WTC11 (cell line): ENCODE results near the gene FURIN. TPM values are rescaled to one million over a fixed set of nuclear protein-coding genes. Genes with fewer than 3 reads are reported as not detected.
"Not testable (repeated sequence)": the region's sequence is repeated elsewhere in the genome, so short reads cannot be mapped to it uniquely, and the experiment has no call there.

ENCODE experiments used
- ATAC-seq: fragments of 200-7000 bp; cut with Tn5 transposase; 2 replicates; pipeline ENCODE4 v1.10.0; 2021; ENCODE audit warnings: mild to moderate bottlenecking, moderate library complexity
- CTCF ChIA-PET: fragments of 300-600 bp; sonication (Branson Sonifier 250); formaldehyde crosslinking; loops from one replicate; lab custom pipeline; 2021; ENCODE audit warnings: antibody characterized with exemption; lab: Charles Lee
- POLR2A ChIA-PET: fragments of 350-600 bp; sonication (Branson Sonifier 250); formaldehyde crosslinking; loops from one replicate; lab custom pipeline; 2021; ENCODE audit warnings: antibody characterized with exemption; lab: Charles Lee
- DNase-seq: peaks from one replicate; pipeline ENCODE4 v3.0.0; 2021; ENCODE audit warnings: low spot score
- H3K27ac Mint-ChIP-seq: 2 replicates; pipeline ENCODE4 v1.8.0; 2021; ENCODE audit warnings: mixed read lengths
- H3K27me3 Mint-ChIP-seq: 2 replicates; pipeline ENCODE4 v1.8.0; 2021; ENCODE audit warnings: low read depth, mild to moderate bottlenecking, moderate library complexity, mixed read lengths
- H3K36me3 Mint-ChIP-seq: 2 replicates; pipeline ENCODE4 v1.8.0; 2021; ENCODE audit warnings: mixed read lengths
- H3K4me1 Mint-ChIP-seq: 2 replicates; pipeline ENCODE4 v1.8.0; 2022; ENCODE audit warnings: mixed read lengths
- H3K4me3 Mint-ChIP-seq: 2 replicates; pipeline ENCODE4 v1.8.0; 2021; ENCODE audit warnings: mild to moderate bottlenecking, moderate library complexity, mixed read lengths
- H3K9me3 Mint-ChIP-seq: 2 replicates; pipeline ENCODE4 v1.8.0; 2021; ENCODE audit warnings: mixed read lengths
- ARID4B ChIP-seq: sonication (generic); formaldehyde crosslinking; IDR thresholded peaks from 2 replicates; pipeline ENCODE4 v1.8.0; 2023; ENCODE audit warnings: missing genetic modification reagents, mild to moderate bottlenecking, borderline replicate concordance
- ATF3 ChIP-seq: sonication (generic); formaldehyde crosslinking; conservative IDR thresholded peaks from 2 replicates; pipeline ENCODE4 v1.8.1; 2022; ENCODE audit warnings: mild to moderate bottlenecking, missing genetic modification reagents
- CBFB ChIP-seq: sonication (generic); formaldehyde crosslinking; IDR thresholded peaks from 2 replicates; pipeline ENCODE4 v1.8.1; 2022; ENCODE audit warnings: mild to moderate bottlenecking, low read depth, missing genetic modification reagents
- ESRRA ChIP-seq: sonication (generic); formaldehyde crosslinking; IDR thresholded peaks from 2 replicates; pipeline ENCODE4 v1.8.1; 2022; ENCODE audit warnings: mild to moderate bottlenecking, missing genetic modification reagents, borderline replicate concordance
- IRF2 ChIP-seq: sonication (generic); formaldehyde crosslinking; IDR thresholded peaks from 2 replicates; pipeline ENCODE4 v1.8.0; 2022; ENCODE audit warnings: low read depth, missing genetic modification reagents, borderline replicate concordance
- JUN ChIP-seq: sonication (generic); formaldehyde crosslinking; IDR thresholded peaks from 2 replicates; pipeline ENCODE4 v1.8.0; 2023; ENCODE audit warnings: mild to moderate bottlenecking, missing genetic modification reagents
- NR2C2 ChIP-seq: sonication (generic); formaldehyde crosslinking; IDR thresholded peaks from 2 replicates; pipeline ENCODE4 v1.8.0; 2022; ENCODE audit warnings: mild to moderate bottlenecking, missing genetic modification reagents
- TEAD1 ChIP-seq: sonication (generic); formaldehyde crosslinking; IDR thresholded peaks from 2 replicates; pipeline ENCODE4 v1.8.0; 2022; ENCODE audit warnings: mild to moderate bottlenecking, missing genetic modification reagents
- ZMAT4 ChIP-seq: fragments of 250-450 bp; sonication (Bioruptor Pico); IDR thresholded peaks from 2 replicates; pipeline ENCODE4 v1.9.0; 2021; ENCODE audit warnings: mild to moderate bottlenecking
- ZNF281 ChIP-seq: sonication (generic); formaldehyde crosslinking; IDR thresholded peaks from 2 replicates; pipeline ENCODE4 v1.8.0; 2023; ENCODE audit warnings: mild to moderate bottlenecking, missing genetic modification reagents
- total RNA-seq: library from RNA; stranded (reverse); gene quantifications from 3 replicates; pipeline ENCODE4 v1.2.3, GENCODE V29; 2021
- TF ChIP-seq, protein P1 (sequence below): sonication (generic); formaldehyde crosslinking; IDR thresholded peaks from 2 replicates; pipeline ENCODE4 v1.8.1; 2023; ENCODE audit warnings: mild to moderate bottlenecking, missing genetic modification reagents
- TF ChIP-seq, protein P2 (sequence below): fragments of 250-450 bp; sonication (Bioruptor Pico); IDR thresholded peaks from 2 replicates; pipeline ENCODE4 v1.8.0; 2021; ENCODE audit warnings: mild to moderate bottlenecking

Gene FURIN
- total RNA-seq, 1 experiment from 2014 or later = 46.3 TPM

DNA sequence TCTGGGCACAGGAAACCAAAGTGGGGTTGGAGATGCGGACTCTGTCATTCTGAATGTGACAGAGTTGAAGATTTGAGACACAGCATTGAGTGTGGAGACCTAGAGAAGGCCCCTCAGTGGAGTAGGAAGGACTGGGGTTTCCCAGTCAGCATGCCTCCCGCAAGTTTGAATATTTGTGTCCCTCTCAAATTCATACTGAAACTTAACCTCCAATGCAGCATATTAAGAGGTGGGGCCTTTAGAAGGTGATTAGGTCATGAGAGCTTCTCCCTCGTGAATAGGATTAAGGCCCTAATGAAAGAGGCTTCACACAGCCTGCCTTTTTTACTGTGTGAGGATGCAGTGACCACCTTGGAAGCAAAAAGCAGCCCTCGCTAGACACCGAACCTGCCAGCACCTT, 56.0 kb downstream of the FURIN start:
- no peak for DNase-seq
- POLR2A ChIA-PET = no interaction called here
- Mint-ChIP-seq H3K27me3 (no peaks in the 10 kb centered on the region), H3K9me3 (no peaks in the 10 kb centered on the region)
- no peak for ATAC-seq
- TF ChIP-seq, protein P1, sequence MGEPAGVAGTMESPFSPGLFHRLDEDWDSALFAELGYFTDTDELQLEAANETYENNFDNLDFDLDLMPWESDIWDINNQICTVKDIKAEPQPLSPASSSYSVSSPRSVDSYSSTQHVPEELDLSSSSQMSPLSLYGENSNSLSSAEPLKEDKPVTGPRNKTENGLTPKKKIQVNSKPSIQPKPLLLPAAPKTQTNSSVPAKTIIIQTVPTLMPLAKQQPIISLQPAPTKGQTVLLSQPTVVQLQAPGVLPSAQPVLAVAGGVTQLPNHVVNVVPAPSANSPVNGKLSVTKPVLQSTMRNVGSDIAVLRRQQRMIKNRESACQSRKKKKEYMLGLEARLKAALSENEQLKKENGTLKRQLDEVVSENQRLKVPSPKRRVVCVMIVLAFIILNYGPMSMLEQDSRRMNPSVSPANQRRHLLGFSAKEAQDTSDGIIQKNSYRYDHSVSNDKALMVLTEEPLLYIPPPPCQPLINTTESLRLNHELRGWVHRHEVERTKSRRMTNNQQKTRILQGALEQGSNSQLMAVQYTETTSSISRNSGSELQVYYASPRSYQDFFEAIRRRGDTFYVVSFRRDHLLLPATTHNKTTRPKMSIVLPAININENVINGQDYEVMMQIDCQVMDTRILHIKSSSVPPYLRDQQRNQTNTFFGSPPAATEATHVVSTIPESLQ (CRISPR knock-in tag) = no peak
- TF ChIP-seq ESRRA (CRISPR knock-in tag) (no peak), TEAD1 (no peak), ARID4B (no peak), IRF2 (CRISPR knock-in tag) (no peak), ZNF281 (CRISPR knock-in tag) (no peak)
- TF ChIP-seq, all 79 proteins: peak for 0
- Mint-ChIP-seq H3K4me1 (peaks cover 16% of the 10 kb centered on the region), H3K27ac (peak overlapping the region; percentile 32; the same call in 1 of the 2 replicates), H3K36me3 (peaks cover 9% of the 10 kb centered on the region), H3K4me3 (no peak overlapping the region)
- CTCF ChIA-PET = interaction anchor here (1.2 to 6.6 kb wide), 3 partner anchors 9 to 32 kb away, joined by 4 to 75 read pairs (median 5); partner anchors contain the start of genes HDDC3, MAN2A2 and UNC45A

DNA sequence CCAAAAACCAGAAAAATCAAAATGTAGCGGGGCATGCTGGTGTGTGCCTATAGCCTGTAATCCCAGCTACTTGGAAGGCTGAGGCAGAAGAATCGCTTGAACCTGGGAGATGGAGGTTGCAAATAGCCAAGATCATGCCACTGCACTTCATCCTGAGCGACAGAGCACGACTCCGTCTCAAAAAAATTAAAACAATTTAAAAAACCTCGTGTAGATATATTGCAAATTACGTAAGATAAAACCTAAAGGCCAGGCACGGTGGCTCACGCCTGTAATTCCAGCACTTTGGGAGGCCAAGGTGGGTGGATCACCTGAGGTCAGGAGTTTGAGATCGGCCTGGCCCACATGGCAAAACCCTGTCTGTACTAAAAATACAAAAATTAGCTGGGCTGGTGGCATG, 58.4 kb downstream of the FURIN start:
- H3K27ac Mint-ChIP-seq, H3K9me3 Mint-ChIP-seq, H3K27me3 Mint-ChIP-seq, POLR2A ChIA-PET, DNase-seq, H3K4me3 Mint-ChIP-seq, H3K36me3 Mint-ChIP-seq, ATAC-seq: not testable (repeated sequence)
- H3K4me1 Mint-ChIP-seq = peaks cover 21% of the 10 kb centered on the region
- CTCF ChIA-PET = interaction anchor here (0.6 to 6.6 kb wide), 2 partner anchors 7 to 1534 kb away, joined by 3 to 75 read pairs; partner anchors contain the start of genes HDDC3 and UNC45A

DNA sequence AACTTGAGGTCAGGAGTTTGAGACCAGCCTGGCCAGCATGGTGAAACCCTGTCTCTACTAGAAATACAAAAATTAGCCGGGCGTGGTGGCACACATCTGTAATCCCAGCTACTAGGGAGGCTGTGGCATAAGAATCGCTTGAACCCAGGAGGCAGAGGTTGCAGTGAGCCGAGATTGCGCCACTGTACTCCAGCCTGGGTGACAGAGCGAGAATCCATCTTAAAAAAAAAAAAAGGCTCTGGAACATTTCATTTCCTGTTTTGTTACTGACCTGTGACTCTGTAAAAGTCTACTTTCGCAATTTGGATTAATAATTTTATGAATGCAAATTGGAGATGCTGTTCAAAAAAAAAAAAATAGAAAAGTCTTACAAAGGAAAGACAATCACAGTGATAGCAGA, 59.7 kb downstream of the FURIN start:
- not testable (repeated sequence) for H3K36me3 Mint-ChIP-seq, ATAC-seq, H3K4me3 Mint-ChIP-seq, DNase-seq, H3K9me3 Mint-ChIP-seq, H3K27me3 Mint-ChIP-seq, H3K27ac Mint-ChIP-seq
- peaks cover 13% of the 10 kb centered on the region for H3K4me1 Mint-ChIP-seq
- ChIA-PET POLR2A (interaction anchor here (0.7 kb wide), 1 partner anchor 106 kb away, joined by 3 read pairs; no protein-coding TSS in a partner anchor), CTCF (interaction anchor here (0.7 to 1.2 kb wide), 2 partner anchors 24 to 1377 kb away, joined by 3 to 5 read pairs; partner anchors contain the start of gene MAN2A2)

DNA sequence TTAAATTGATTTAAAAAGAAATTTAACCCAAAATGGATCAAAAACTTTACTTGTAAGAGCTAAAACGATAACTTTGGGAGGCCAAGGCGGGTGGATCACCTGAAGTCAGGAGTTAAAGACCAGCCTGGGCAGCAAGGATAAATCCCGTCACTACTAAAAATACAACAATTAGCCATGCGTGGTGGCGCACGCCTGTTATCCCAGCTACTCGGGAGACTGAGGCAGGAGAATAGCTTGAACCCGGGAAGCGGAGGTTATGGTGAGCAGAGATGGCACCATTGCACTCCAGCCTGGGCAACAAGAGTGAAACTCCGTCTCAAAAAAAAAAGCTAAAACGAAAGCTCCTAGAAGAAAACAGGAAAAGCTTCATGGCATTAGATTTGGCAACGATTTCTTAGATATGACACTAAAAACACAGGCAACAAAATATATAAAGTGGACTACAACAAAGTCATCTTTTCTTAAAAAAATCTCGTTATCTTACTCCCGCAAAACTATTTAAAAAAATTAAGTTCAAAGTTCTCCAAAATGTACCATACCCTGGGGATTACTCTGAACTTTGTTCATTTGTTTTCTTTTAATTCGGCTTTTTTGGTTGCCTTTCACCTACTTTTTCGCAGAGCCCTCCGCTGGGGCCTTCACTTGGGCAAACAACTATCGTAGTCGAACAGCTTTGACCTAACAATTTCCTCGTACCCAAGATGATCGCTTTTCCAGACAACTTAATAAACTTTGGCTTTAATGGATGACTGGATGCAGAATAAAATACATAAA, 61.0 kb downstream of the FURIN start:
- H3K4me1 Mint-ChIP-seq = peaks cover 12% of the 10 kb centered on the region
- no peaks in the 10 kb centered on the region for H3K36me3 Mint-ChIP-seq
- H3K4me3 Mint-ChIP-seq = no peak overlapping the region
- CTCF ChIA-PET = interaction anchor here (1.2 to 7.0 kb wide), 3 partner anchors 26 to 112 kb away, joined by 3 to 63 read pairs (median 5); partner anchors contain the start of gene MAN2A2
- H3K27ac Mint-ChIP-seq = no peak overlapping the region
- DNase-seq (no peak), ATAC-seq (no peak)
- POLR2A ChIA-PET = no interaction called here
- no peaks in the 10 kb centered on the region for H3K9me3 Mint-ChIP-seq
- peaks cover 12% of the 10 kb centered on the region for H3K27me3 Mint-ChIP-seq
- TF ChIP-seq JUN (CRISPR knock-in tag) (no peak), ATF3 (CRISPR knock-in tag) (no peak), ZMAT4 (no peak), CBFB (CRISPR knock-in tag) (no peak), NR2C2 (no peak)
- TF ChIP-seq, protein P2, sequence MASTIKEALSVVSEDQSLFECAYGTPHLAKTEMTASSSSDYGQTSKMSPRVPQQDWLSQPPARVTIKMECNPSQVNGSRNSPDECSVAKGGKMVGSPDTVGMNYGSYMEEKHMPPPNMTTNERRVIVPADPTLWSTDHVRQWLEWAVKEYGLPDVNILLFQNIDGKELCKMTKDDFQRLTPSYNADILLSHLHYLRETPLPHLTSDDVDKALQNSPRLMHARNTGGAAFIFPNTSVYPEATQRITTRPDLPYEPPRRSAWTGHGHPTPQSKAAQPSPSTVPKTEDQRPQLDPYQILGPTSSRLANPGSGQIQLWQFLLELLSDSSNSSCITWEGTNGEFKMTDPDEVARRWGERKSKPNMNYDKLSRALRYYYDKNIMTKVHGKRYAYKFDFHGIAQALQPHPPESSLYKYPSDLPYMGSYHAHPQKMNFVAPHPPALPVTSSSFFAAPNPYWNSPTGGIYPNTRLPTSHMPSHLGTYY = no peak
- TF ChIP-seq, protein P1 (CRISPR knock-in tag) = no peak
